Upper lobe of left lung (tissue), 4 donors: Measurements from ENCODE around the gene PRM2.

Experiments
- CTCF ChIP-seq, 6 experiments: fragments of 450-650 bp in 4 of 6; fragments of 200-600 bp in 2 of 6; sonication (generic) in 2 of 6; IDR thresholded peaks; one replicate each; pipeline ENCODE4 v1.5.1; 2016 to 2019; ENCODE audit warnings: antibody characterized with exemption in 6 of 6
- EP300 ChIP-seq, 4 donors: sonication (generic); formaldehyde crosslinking; IDR thresholded peaks; one replicate each; pipeline ENCODE4 v1.5.1; 2017; ENCODE audit warnings: antibody characterized with exemption in 4 of 4, control low read depth in 2 of 4
- POLR2A ChIP-seq, 4 donors: fragments of 450-650 bp; IDR thresholded peaks; one replicate each; pipeline ENCODE4 v1.5.1; 2016 to 2017; ENCODE audit warnings: antibody characterized with exemption in 4 of 4, mild to moderate bottlenecking in 2 of 4
- POLR2AphosphoS5 ChIP-seq, 2 donors: sonication (generic); formaldehyde crosslinking; IDR thresholded peaks; one replicate each; pipeline ENCODE4 v1.5.1; 2017; ENCODE audit warnings: antibody characterized with exemption in 2 of 2

- TF ChIP-seq CTCF (IDR thresholded peaks at IDR 0.05) (peak in 1 of 6 experiments; percentile 17), POLR2A (IDR thresholded peaks at IDR 0.05) (no peak), EP300 (IDR thresholded peaks at IDR 0.05) (no peak), POLR2AphosphoS5 (IDR thresholded peaks at IDR 0.05) (no peak)
Observed at GRCh38 chr16:11253995-11254912, 22.0 kb downstream of the PRM2 start.
